NCI-H1048 (cell line): ENCODE results near the gene USP21.
A peak's percentile ranks its signal among the peaks of the same experiment; 100 is the strongest.
"Not testable (repeated sequence)": the region's sequence is repeated elsewhere in the genome, so short reads cannot be mapped to it uniquely, and the experiment has no call there.

ENCODE experiments used
- DNase-seq: peaks from one replicate; lab custom pipeline; 2025; lab: John Stamatoyannopoulos, UW

The USP21 gene

GRCh38 chr1:161159087-161159912, at the start of gene USP21:
USP21 (plus strand) TSS chr1:161159500; CDS start chr1:161160641, 1,141 bp downstream.
- DNase-seq = peak; percentile 85

GRCh38 chr1:161111117-161111516, 48.2 kb upstream of the USP21 start:
- no peak for DNase-seq

- DNase-seq = no peak
Observed at GRCh38 chr1:161111527-161111926, 47.8 kb upstream of the USP21 start.

GRCh38 chr1:161113915-161114314, 45.4 kb upstream of the USP21 start:
- no peak for DNase-seq

- no peak for DNase-seq
Observed at GRCh38 chr1:161114556-161114955, 44.7 kb upstream of the USP21 start.

GRCh38 chr1:161115132-161115711, 44.1 kb upstream of the USP21 start:
- no peak for DNase-seq

- not testable (repeated sequence) for DNase-seq
Observed at GRCh38 chr1:161115961-161116360, 43.3 kb upstream of the USP21 start.

GRCh38 chr1:161117759-161118581, 41.3 kb upstream of the USP21 start, which contains the start of the genes NIT1 and PFDN2:
NIT1 (plus strand) TSS chr1:161118105; CDS start chr1:161118177, 72 bp downstream.
PFDN2 (minus strand) TSS chr1:161118037; CDS start chr1:161118026, 11 bp downstream.
- DNase-seq = peak; percentile 74

GRCh38 chr1:161119092-161119903, 40.0 kb upstream of the USP21 start:
- no peak for DNase-seq

GRCh38 chr1:161121042-161121650, 38.2 kb upstream of the USP21 start:
- no peak for DNase-seq

GRCh38 chr1:161121834-161122233, 37.5 kb upstream of the USP21 start:
- no peak for DNase-seq

GRCh38 chr1:161122967-161123366, 36.3 kb upstream of the USP21 start:
- no peak for DNase-seq

GRCh38 chr1:161127649-161128048, 31.7 kb upstream of the USP21 start:
- DNase-seq = no peak

- no peak for DNase-seq
Observed at GRCh38 chr1:161128591-161129420, 30.5 kb upstream of the USP21 start.

GRCh38 chr1:161130266-161130665, 29.0 kb upstream of the USP21 start:
- DNase-seq = no peak

- DNase-seq = no peak
Observed at GRCh38 chr1:161131523-161132409, 27.5 kb upstream of the USP21 start.

GRCh38 chr1:161132410-161133219, 26.7 kb upstream of the USP21 start, which contains the start of gene DEDD:
DEDD (minus strand) TSS chr1:161132667; CDS start chr1:161124462, 8,205 bp downstream.
- DNase-seq = peak; percentile 90

- DNase-seq = no peak
Observed at GRCh38 chr1:161133220-161133740, 26.0 kb upstream of the USP21 start.
